RWPE2 (cell line): ENCODE measurements around the gene GPC5.

Source experiments
- ATAC-seq: fragments of 200-7000 bp; cut with Tn5 transposase; 3 replicates; pipeline ENCODE4 v1.9.1; 2021; ENCODE audit warnings: low read depth
- DNase-seq: peaks from one replicate; pipeline ENCODE4 v3.0.0-alpha.2; 2020; ENCODE audit warnings: low spot score
- H3K27ac ChIP-seq: fragments of 450-650 bp; 2 replicates; pipeline ENCODE4 v1.5.1; 2017; ENCODE audit warnings: mild to moderate bottlenecking; ENCODE audit not compliant: poor library complexity, severe bottlenecking
- H3K27me3 ChIP-seq: fragments of 250-450 bp; sonication (Bioruptor Pico); 2 replicates; pipeline ENCODE4 v1.5.1; 2021; ENCODE audit warnings: mild to moderate bottlenecking, moderate library complexity; ENCODE audit not compliant: insufficient read depth, poor library complexity, severe bottlenecking
- H3K36me3 ChIP-seq: fragments of 250-450 bp; sonication (Bioruptor Pico); 2 replicates; pipeline ENCODE4 v1.5.1; 2020; ENCODE audit warnings: low read depth, mild to moderate bottlenecking, moderate library complexity
- H3K4me1 ChIP-seq: fragments of 250-450 bp; sonication (Bioruptor Pico); 2 replicates; pipeline ENCODE4 v1.5.1; 2021; ENCODE audit warnings: mild to moderate bottlenecking, moderate library complexity; ENCODE audit not compliant: insufficient read depth, poor library complexity, severe bottlenecking
- H3K4me3 ChIP-seq: fragments of 250-450 bp; sonication (Bioruptor Pico); 2 replicates; pipeline ENCODE4 v1.5.1; 2021; ENCODE audit warnings: mild to moderate bottlenecking, moderate library complexity; ENCODE audit not compliant: severe bottlenecking
- H3K9me3 ChIP-seq: fragments of 250-450 bp; sonication (Bioruptor Pico); 2 replicates; pipeline ENCODE4 v1.5.1; 2021; ENCODE audit warnings: mild to moderate bottlenecking, moderate library complexity; ENCODE audit not compliant: severe bottlenecking
- CTCF ChIP-seq: fragments of 450-650 bp; IDR thresholded peaks from one replicate; pipeline ENCODE4 v1.5.1; 2017; ENCODE audit warnings: mild to moderate bottlenecking, moderate library complexity; ENCODE audit not compliant: poor library complexity, severe bottlenecking

Gene GPC5

GRCh38 chr13:92830821-92831220 lies 1432.4 kb downstream of the GPC5 start:
- ATAC-seq (no peak), DNase-seq (no peak)
- Histone ChIP-seq H3K36me3 (no peaks in the 10 kb centered on the region), H3K27ac (no peak overlapping the region), H3K4me3 (no peak overlapping the region), H3K9me3 (no peaks in the 10 kb centered on the region), H3K4me1 (no peaks in the 10 kb centered on the region), H3K27me3 (peaks cover 12% of the 10 kb centered on the region)
- TF ChIP-seq CTCF = no peak

GRCh38 chr13:92833071-92833470 lies 1434.7 kb downstream of the GPC5 start:
- H3K36me3 ChIP-seq = no peaks in the 10 kb centered on the region
- no peak for TF ChIP-seq CTCF
- H3K27me3 ChIP-seq = peaks cover 12% of the 10 kb centered on the region
- DNase-seq = no peak
- no peaks in the 10 kb centered on the region for H3K4me1 ChIP-seq
- 0 out of 3 replicates have a peak, but pooled peaks have one; percentile 36 for ATAC-seq
- no peaks in the 10 kb centered on the region for H3K9me3 ChIP-seq
- H3K4me3 ChIP-seq = no peak overlapping the region
- H3K27ac ChIP-seq = no peak overlapping the region

GRCh38 chr13:92836171-92836570 lies 1437.8 kb downstream of the GPC5 start:
- no peak for ATAC-seq
- DNase-seq = no peak
- H3K4me3 ChIP-seq = no peak overlapping the region
- no peak overlapping the region for H3K27ac ChIP-seq
- peaks cover 3% of the 10 kb centered on the region for H3K27me3 ChIP-seq
- no peak for TF ChIP-seq CTCF
- H3K36me3 ChIP-seq = no peaks in the 10 kb centered on the region
- peaks cover 5% of the 10 kb centered on the region for H3K4me1 ChIP-seq
- H3K9me3 ChIP-seq = peaks cover under 1% of the 10 kb centered on the region

- no peak for TF ChIP-seq CTCF
- ATAC-seq = peak; percentile 88
- no peak overlapping the region for H3K4me3 ChIP-seq
- H3K9me3 ChIP-seq = peaks cover 4% of the 10 kb centered on the region
- H3K36me3 ChIP-seq = no peaks in the 10 kb centered on the region
- peaks cover 26% of the 10 kb centered on the region for H3K4me1 ChIP-seq
- H3K27ac ChIP-seq = peak overlapping the region; percentile 46
- no peaks in the 10 kb centered on the region for H3K27me3 ChIP-seq
- no peak for DNase-seq
Observed at GRCh38 chr13:92838786-92839185, 1440.4 kb downstream of the GPC5 start.

GRCh38 chr13:92842145-92842544 lies 1443.7 kb downstream of the GPC5 start:
- H3K4me1 ChIP-seq = peaks cover 28% of the 10 kb centered on the region
- TF ChIP-seq CTCF = no peak
- H3K9me3 ChIP-seq = peaks cover 4% of the 10 kb centered on the region
- no peaks in the 10 kb centered on the region for H3K27me3 ChIP-seq
- no peak overlapping the region for H3K27ac ChIP-seq
- H3K36me3 ChIP-seq = no peaks in the 10 kb centered on the region
- H3K4me3 ChIP-seq = no peak overlapping the region
- peak; percentile 61 for ATAC-seq
- no peak for DNase-seq
